Subcutaneous abdominal adipose tissue (tissue), 5 donors: Measurements from ENCODE around the gene THAP3.
"Not testable (repeated sequence)": the region's sequence is repeated elsewhere in the genome, so short reads cannot be mapped to it uniquely, and the experiment has no call there.

Experiments
- H3K27ac ChIP-seq: one replicate; pipeline ENCODE4 v1.7.0; 2013; ENCODE audit warnings: low read depth, mild to moderate bottlenecking, inconsistent platforms, low read length, moderate library complexity
- H3K27me3 ChIP-seq, 5 donors: one replicate each; pipeline ENCODE4 v1.7.0; 2013; ENCODE audit warnings: low read length in 5 of 5, inconsistent platforms in 1 of 5; ENCODE audit not compliant: control insufficient read depth in 5 of 5, insufficient read depth in 4 of 5
- H3K36me3 ChIP-seq, 5 donors: one replicate each; pipeline ENCODE4 v1.7.0; 2013; ENCODE audit warnings: low read length in 5 of 5; ENCODE audit not compliant: control insufficient read depth in 5 of 5, insufficient read depth in 5 of 5
- H3K4me1 ChIP-seq, 5 donors: one replicate each; pipeline ENCODE4 v1.7.0; 2013; ENCODE audit warnings: low read length in 5 of 5, mild to moderate bottlenecking in 3 of 5, moderate library complexity in 1 of 5; ENCODE audit not compliant: control insufficient read depth in 5 of 5, insufficient read depth in 5 of 5
- H3K4me3 ChIP-seq, 5 donors: one replicate each; pipeline ENCODE4 v1.7.0; 2013; ENCODE audit warnings: low read length in 5 of 5, low read depth in 1 of 5
- H3K9ac ChIP-seq, 5 donors: one replicate each; pipeline ENCODE4 v1.7.0; 2013; ENCODE audit warnings: low read length in 5 of 5, mild to moderate bottlenecking in 4 of 5, moderate library complexity in 3 of 5
- H3K9me3 ChIP-seq, 5 donors: one replicate each; pipeline ENCODE4 v1.7.0; 2013; ENCODE audit warnings: low read length in 5 of 5; ENCODE audit not compliant: control insufficient read depth in 5 of 5
- donor health status: healthy.
- donor health status: healthy.
- donor health status: healthy.
- donor health status: healthy.
- donor health status: healthy.

THAP3 gene

DNA sequence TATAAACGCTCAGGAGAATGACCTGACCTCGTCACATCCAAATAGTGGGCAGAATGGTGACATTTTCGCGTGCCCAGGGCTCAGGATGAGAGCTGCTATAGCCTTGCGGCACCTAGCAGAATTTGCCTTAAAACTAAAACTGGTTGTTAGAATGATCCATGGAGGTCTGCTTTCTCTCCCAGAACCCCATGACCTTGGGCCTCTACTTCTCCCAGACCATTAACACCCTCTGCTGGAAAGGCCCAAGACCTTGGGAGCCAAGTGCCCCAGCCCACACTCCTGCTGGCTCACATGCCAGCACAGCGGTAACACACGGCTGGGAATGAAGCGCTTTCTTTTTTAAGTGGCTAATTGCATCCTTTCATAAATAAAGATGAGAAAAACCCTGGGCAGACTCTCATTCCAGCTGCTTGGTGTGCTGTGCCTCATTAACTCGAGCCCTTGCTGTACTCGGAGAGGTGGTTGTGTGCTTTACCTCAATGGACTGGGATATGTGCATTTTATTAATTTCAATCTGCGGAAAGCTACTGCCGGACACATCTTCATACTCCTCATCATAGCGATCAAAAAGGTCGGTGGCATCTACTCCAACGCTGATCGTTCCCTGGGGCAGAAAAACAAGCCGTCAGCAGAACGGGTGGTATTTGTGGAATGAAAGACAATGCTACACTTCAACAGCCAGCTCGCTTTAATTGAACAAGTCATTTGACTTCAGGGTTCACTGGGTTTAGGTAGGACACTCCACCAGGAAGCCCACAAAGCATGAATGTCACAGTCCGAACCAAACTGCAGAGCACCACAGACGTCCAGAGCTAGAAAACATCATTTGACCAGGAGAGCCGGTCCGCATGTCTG is 29.0 kb downstream of the THAP3 start:
- Histone ChIP-seq H3K27me3 (no peaks in the 10 kb centered on the region), H3K9ac (peak overlapping the region in 1 of 5 donors; percentile 6), H3K4me3 (no peak overlapping the region), H3K4me1 (no peaks in the 10 kb centered on the region), H3K27ac (no peak overlapping the region), H3K9me3 (no peaks in the 10 kb centered on the region), H3K36me3 (peaks cover 0 to 56% (median 39%) of the 10 kb centered on the region in 5 donors)

DNA sequence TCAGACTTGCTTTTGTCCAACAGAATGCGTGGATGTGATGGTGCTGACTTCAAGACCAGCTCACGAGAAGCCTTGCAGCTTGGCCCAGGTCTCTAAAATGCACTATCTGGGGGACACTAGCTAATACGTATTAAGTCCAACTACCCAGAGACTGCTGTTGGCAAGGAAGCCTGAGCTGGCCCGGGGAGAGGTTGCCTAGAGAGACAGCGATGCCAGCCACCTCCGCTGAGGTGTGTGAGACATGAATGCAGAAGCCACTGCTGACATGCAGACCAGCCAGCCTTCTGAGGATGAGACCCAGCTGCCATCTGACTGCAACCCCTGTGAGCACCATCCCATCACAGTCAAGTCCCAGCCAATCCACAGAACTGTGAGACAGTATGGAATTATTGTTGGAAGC is 32.5 kb downstream of the THAP3 start:
- no peaks in the 10 kb centered on the region for H3K9me3 ChIP-seq
- peaks cover 0 to 36% (median 27%) of the 10 kb centered on the region in 5 donors for H3K36me3 ChIP-seq
- no peaks in the 10 kb centered on the region for H3K4me1 ChIP-seq
- H3K4me3 ChIP-seq: no peak overlapping the region
- H3K27ac ChIP-seq: no peak overlapping the region
- H3K27me3 ChIP-seq: no peaks in the 10 kb centered on the region
- no peak overlapping the region for H3K9ac ChIP-seq

DNA sequence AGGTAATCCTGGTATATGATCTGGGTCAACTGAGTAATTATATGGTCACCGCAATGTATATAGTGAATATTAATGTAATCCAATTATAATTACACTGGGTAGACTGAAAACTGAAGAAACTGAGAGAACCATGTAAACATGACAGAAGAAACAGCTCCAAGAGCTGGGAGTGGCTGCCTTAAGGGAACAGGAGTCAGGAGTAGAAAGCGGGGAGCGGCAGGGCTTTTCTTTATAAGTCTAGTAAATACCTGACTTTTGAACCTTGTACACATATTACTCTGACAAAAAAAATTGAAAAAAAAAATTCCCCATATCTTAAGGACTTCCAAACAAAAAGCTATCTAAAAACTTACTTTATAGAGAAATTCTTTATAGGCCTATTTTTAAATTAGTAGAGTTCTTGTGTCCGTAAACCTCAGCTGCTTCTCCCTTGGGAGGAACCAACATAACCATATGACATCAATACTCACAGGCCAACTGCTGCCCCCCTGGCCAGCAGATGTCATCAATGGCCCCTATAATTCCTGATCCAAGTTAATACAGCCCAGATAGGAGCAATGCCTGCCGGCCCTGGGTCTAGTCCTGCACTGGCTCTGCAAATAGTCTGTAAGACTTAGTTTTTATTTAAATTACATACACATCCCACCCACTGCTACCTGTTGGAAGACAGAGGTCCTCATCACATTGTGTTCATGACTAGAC is 33.8 kb downstream of the THAP3 start:
- no peaks in the 10 kb centered on the region for H3K9me3 ChIP-seq
- peaks cover 0 to 28% (median 14%) of the 10 kb centered on the region in 5 donors for H3K36me3 ChIP-seq
- no peak overlapping the region for H3K9ac ChIP-seq
- H3K27ac ChIP-seq: no peak overlapping the region
- H3K4me3 ChIP-seq: no peak overlapping the region
- no peaks in the 10 kb centered on the region for H3K4me1 ChIP-seq
- H3K27me3 ChIP-seq: no peaks in the 10 kb centered on the region

DNA sequence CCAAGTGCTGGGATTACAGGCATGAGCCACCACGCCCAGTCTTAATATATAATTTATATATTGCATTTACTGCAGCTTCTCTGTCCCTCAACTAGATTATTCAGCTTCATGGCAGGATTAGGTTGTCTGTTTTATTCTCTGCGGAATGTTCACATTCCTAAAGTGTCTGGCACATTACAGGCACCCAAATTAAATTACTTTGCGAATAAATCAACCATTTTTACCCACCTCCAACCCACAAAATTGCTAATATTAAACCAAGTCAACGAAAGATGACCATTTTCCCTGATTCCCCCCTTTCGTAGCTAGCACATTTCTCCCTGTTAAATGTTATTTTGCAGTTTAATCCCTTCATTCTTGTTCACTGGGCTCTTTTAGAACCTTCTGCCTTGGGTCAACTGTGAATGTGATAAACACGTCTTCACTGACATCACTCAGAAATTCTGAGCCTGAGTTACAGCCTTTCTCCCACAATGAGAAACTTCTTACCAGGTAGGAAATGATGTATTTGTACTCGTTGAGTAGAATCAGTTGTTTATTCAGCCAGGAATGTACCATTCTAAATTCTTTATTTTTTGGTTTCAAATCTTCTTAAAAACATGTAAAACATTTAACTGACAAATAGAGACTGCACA is 35.9 kb downstream of the THAP3 start:
- Histone ChIP-seq H3K27me3 (no peaks in the 10 kb centered on the region), H3K9me3 (no peaks in the 10 kb centered on the region), H3K4me1 (no peaks in the 10 kb centered on the region), H3K9ac (no peak overlapping the region), H3K27ac (no peak overlapping the region), H3K4me3 (no peak overlapping the region), H3K36me3 (peaks cover 0 to 30% (median 16%) of the 10 kb centered on the region in 5 donors)

DNA sequence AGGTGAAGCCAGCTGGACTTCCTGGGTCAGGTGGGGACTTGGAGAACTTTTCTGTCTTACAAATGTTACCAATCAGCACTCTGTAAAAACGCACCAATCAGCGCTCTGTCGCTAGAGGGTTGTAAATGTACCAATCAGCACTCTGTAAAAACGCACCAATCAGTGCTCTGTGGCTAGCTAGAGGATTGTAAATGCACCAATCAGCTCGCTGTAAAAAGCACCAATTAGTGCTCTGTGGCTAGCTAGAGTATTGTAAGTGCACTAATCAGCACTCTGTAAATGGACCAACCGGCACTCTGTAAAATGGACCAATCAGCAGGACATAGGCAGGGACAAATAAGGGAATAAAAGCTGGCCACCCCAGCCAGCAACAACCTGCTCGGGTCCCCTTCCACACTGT is 37.8 kb downstream of the THAP3 start:
- not testable (repeated sequence) for H3K9me3 ChIP-seq, H3K27ac ChIP-seq, H3K9ac ChIP-seq, H3K27me3 ChIP-seq, H3K4me3 ChIP-seq, H3K4me1 ChIP-seq
- H3K36me3 ChIP-seq: peaks cover 0 to 45% (median 30%) of the 10 kb centered on the region in 5 donors

DNA sequence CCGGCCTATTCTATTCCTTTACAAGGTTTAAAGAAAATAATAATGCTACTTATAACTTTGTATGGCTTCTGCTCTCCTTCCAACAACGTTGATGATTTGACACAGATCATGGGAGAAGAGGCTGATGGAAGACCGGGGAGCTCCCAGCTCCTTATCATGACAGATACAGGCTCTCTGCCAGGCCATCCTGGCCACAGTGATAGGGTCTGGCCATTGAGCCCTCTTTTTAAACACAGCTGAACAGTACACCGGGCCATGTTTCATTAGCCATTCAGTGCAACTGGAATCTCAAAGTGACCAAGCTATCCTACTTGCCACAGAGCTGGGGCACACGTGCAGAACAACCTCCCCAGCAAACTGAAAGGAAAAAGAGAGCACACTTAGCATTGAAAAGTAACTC is 42.0 kb downstream of the THAP3 start:
- Histone ChIP-seq H3K27me3 (no peaks in the 10 kb centered on the region), H3K4me1 (no peaks in the 10 kb centered on the region), H3K9me3 (no peaks in the 10 kb centered on the region), H3K36me3 (peaks cover 0 to 46% (median 35%) of the 10 kb centered on the region in 5 donors), H3K9ac (no peak overlapping the region), H3K4me3 (no peak overlapping the region), H3K27ac (no peak overlapping the region)

DNA sequence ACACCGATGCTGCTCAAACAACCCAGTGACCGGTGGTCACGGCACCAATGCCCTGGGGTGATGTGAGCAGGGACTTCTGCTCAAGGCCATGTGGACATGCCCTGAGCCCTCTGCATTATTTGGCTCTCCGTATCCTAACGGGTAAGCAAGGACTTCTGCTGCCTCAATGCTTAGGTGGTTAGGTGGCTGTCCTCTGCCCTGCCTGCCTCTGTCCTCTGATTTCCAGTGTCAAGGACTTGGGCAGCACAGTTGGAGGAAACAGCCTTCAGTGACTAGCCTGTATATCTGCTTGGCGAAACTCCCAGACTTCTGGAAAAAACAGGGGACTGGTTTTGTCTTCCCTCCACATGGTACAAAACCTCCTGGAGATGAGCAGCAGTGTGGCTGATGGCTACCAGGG is 42.5 kb downstream of the THAP3 start:
- Histone ChIP-seq H3K36me3 (peaks cover 0 to 46% (median 35%) of the 10 kb centered on the region in 5 donors), H3K4me1 (no peaks in the 10 kb centered on the region), H3K4me3 (no peak overlapping the region), H3K9ac (no peak overlapping the region), H3K27ac (no peak overlapping the region), H3K9me3 (no peaks in the 10 kb centered on the region), H3K27me3 (no peaks in the 10 kb centered on the region)

DNA sequence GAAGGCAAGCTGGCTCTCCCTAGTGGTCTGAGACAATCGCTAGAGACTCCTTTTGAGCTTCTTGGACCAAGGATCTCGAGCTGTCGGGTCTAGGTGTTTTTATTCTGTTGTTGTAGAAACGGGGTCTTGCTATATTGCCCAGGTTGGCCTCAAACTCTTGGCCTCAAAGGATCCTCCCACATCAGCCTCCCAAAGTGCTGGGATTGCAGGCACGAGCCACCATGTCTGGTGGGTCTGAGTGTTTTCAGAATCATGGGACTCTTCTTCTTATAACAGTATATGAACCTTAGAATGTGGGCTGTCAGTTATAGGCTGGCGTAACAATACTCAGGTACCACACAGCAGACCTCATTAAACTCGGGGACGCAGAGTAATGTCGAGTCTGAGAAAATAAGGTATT is 43.8 kb downstream of the THAP3 start:
- Histone ChIP-seq H3K4me3 (no peak overlapping the region), H3K27ac (no peak overlapping the region), H3K36me3 (peaks cover 0 to 45% (median 37%) of the 10 kb centered on the region in 5 donors), H3K9ac (no peak overlapping the region), H3K4me1 (no peaks in the 10 kb centered on the region), H3K27me3 (no peaks in the 10 kb centered on the region), H3K9me3 (no peaks in the 10 kb centered on the region)

DNA sequence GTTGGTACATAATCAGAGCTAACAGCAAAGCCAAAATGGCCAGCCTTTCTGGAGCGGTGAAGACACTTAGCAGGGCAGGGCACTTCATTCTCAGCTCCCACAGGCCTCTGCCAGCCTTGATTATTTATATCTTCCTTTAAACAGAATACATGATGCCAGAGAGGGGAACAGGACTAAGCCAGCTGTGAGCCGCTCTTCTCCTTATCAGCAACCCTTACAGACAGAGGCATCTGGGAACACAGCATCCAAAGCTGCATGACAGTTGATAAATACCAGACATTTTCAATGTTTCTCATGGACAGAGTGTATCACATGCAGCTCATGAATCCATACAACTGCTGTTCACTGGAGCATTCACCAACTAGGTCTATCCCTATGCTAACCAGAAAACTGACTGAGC is 47.9 kb downstream of the THAP3 start:
- H3K36me3 ChIP-seq: peaks cover 5 to 42% (median 27%) of the 10 kb centered on the region in 5 donors

More for the DNA sequence above, 47.9 kb downstream of the THAP3 start:
- Histone ChIP-seq H3K27me3 (no peaks in the 10 kb centered on the region), H3K4me3 (no peak overlapping the region), H3K27ac (no peak overlapping the region), H3K9me3 (no peaks in the 10 kb centered on the region), H3K9ac (no peak overlapping the region), H3K4me1 (peaks cover 0 to 2% (median 0%) of the 10 kb centered on the region in 5 donors)
